ENCODE measurements around the gene UNC13B.
"Not testable (repeated sequence)": the region's sequence is repeated elsewhere in the genome, so short reads cannot be mapped to it uniquely, and the experiment has no call there.

The UNC13B gene

DNA sequence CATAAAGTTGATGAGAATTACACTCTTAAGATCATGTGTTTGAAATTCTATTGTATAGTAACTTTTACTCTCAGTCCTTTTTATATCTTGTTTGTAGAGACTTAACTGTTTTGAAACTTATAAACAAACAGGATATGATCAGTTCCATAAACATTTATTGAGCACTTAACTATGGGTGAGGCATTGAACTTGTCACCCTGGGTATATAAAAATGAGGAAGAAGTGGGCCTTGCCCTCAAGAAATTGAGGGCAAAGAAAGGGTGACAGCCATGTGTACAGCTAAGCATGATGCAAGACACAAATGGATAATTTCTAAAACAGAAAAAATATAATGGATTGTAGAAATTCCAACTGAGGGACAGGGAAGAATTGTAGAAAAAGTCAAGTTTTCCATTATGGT lies 15.7 kb downstream of the UNC13B start:
- Histone ChIP-seq H3K36me3 (ENCODE audit: low read depth) (no peaks in the 10 kb centered on the region), H3K9me3 (ENCODE audit: severe bottlenecking) (no peaks in the 10 kb centered on the region), H3K4me1 (ENCODE audit: insufficient read depth, poor library complexity, severe bottlenecking) (no peaks in the 10 kb centered on the region), H3K27me3 (ENCODE audit: insufficient read depth, poor library complexity, severe bottlenecking) (no peaks in the 10 kb centered on the region), H3K4me3 (ENCODE audit: severe bottlenecking) (no peak overlapping the region), H3K27ac (ENCODE audit: poor library complexity, severe bottlenecking) (no peak overlapping the region)
- TF ChIP-seq, protein P1, sequence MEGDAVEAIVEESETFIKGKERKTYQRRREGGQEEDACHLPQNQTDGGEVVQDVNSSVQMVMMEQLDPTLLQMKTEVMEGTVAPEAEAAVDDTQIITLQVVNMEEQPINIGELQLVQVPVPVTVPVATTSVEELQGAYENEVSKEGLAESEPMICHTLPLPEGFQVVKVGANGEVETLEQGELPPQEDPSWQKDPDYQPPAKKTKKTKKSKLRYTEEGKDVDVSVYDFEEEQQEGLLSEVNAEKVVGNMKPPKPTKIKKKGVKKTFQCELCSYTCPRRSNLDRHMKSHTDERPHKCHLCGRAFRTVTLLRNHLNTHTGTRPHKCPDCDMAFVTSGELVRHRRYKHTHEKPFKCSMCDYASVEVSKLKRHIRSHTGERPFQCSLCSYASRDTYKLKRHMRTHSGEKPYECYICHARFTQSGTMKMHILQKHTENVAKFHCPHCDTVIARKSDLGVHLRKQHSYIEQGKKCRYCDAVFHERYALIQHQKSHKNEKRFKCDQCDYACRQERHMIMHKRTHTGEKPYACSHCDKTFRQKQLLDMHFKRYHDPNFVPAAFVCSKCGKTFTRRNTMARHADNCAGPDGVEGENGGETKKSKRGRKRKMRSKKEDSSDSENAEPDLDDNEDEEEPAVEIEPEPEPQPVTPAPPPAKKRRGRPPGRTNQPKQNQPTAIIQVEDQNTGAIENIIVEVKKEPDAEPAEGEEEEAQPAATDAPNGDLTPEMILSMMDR (IDR thresholded peaks at IDR 0.05; ENCODE audit: poor library complexity, severe bottlenecking) = no peak
- no peak for DNase-seq (ENCODE audit: low spot score)
- ATAC-seq (ENCODE audit: low read depth) = no peak

DNA sequence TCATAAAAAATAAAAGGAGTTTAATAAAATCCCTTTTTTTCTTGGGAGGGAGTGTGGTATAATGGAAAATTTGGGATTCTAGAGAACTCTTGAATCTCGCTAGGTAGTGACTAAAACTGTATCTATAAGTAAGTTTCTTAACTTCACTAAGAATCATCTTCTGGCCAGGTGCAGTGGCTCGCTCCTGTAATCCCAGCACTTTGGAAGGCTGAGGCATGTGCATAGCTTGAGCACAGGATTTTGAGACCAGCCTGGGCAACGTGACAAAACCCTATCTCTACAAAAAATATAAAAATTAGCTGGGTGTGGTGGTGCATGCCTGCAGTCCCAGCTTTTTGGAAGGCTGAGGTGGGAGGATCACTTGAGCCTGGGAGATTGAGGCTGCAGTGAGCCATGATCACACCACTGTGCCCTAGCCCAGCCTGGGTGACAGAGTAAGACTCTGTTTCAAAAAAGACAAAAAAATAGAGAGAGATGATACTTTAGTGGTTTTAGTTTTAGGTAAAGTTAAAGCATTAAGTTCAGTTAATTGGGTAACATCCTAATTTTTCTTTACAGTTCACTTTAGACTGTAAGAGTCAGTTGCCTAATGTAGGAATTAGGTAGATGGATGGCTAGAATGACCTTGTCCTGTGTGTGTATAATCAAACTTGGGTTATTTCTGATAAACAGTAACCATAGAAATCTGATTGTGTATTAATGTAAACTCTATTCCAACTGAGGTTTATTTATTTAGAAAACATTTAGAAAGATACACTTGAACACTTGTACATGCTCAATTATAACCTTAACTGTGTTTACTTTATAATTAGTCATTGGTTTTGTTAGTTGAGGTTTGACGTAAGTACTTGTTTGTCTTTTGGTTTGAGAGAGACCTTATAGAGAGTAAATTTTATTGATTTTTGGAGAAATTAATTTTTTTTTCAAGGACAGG lies 17.8 kb downstream of the UNC13B start:
- Histone ChIP-seq H3K27me3 (ENCODE audit: insufficient read depth, poor library complexity, severe bottlenecking) (no peaks in the 10 kb centered on the region), H3K36me3 (ENCODE audit: low read depth) (no peaks in the 10 kb centered on the region), H3K27ac (ENCODE audit: poor library complexity, severe bottlenecking) (no peak overlapping the region), H3K4me3 (ENCODE audit: severe bottlenecking) (no peak overlapping the region), H3K4me1 (ENCODE audit: insufficient read depth, poor library complexity, severe bottlenecking) (no peaks in the 10 kb centered on the region), H3K9me3 (ENCODE audit: severe bottlenecking) (no peaks in the 10 kb centered on the region)
- peak; percentile 31; the same call in 2 of the 3 replicates for ATAC-seq (ENCODE audit: low read depth)
- TF ChIP-seq, protein P1 (IDR thresholded peaks at IDR 0.05; ENCODE audit: poor library complexity, severe bottlenecking) = no peak
- DNase-seq (ENCODE audit: low spot score) = no peak

DNA sequence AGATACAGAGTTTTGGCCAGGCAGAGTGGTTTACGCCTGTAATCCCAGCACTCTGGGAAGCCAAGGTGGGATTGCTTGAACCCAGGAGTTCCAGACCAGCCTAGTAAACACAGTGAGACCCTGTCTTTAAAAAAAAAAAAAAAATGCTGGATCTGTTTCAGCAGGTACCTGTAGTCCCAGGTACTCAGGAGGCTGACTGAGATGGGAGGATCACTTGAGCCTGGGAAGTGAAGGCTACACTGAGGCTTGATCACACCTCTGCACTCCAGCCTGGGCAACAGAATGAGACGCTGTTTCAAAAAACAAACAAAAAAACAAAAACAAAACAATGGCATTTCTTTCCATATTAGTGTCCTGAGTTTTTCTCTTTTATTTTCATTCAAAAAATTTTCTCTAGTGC lies 19.0 kb downstream of the UNC13B start:
- ATAC-seq (ENCODE audit: low read depth) = no peak
- H3K36me3 ChIP-seq (ENCODE audit: low read depth) = no peaks in the 10 kb centered on the region
- no peak overlapping the region for H3K27ac ChIP-seq (ENCODE audit: poor library complexity, severe bottlenecking)
- TF ChIP-seq, protein P1 (IDR thresholded peaks at IDR 0.05; ENCODE audit: poor library complexity, severe bottlenecking) = no peak
- H3K4me3 ChIP-seq (ENCODE audit: severe bottlenecking) = no peak overlapping the region
- no peaks in the 10 kb centered on the region for H3K27me3 ChIP-seq (ENCODE audit: insufficient read depth, poor library complexity, severe bottlenecking)
- H3K9me3 ChIP-seq (ENCODE audit: severe bottlenecking) = no peaks in the 10 kb centered on the region
- DNase-seq (ENCODE audit: low spot score) = no peak
- no peaks in the 10 kb centered on the region for H3K4me1 ChIP-seq (ENCODE audit: insufficient read depth, poor library complexity, severe bottlenecking)

DNA sequence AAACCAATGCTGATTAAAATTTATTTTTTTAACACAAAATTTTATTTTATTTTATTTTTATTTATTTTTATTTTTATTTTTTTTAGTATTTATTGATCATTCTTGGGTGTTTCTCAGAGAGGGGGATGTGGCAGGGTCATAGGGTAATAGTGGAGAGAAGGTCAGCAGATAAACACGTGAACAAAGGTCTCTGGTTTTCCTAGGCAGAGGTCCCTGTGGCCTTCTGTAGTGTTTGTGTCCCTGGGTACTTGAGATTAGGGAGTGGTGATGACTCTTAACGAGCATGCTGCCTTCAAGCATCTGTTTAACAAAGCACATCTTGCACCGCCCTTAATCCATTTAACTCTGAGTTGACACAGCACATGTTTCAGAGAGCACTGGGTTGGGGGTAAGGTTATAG lies 20.6 kb downstream of the UNC13B start:
- not testable (repeated sequence) for H3K27me3 ChIP-seq (ENCODE audit: insufficient read depth, poor library complexity, severe bottlenecking); H3K27ac ChIP-seq (ENCODE audit: poor library complexity, severe bottlenecking); H3K4me3 ChIP-seq (ENCODE audit: severe bottlenecking); DNase-seq (ENCODE audit: low spot score); H3K36me3 ChIP-seq (ENCODE audit: low read depth); H3K4me1 ChIP-seq (ENCODE audit: insufficient read depth, poor library complexity, severe bottlenecking); H3K9me3 ChIP-seq (ENCODE audit: severe bottlenecking); ATAC-seq (ENCODE audit: low read depth)

DNA sequence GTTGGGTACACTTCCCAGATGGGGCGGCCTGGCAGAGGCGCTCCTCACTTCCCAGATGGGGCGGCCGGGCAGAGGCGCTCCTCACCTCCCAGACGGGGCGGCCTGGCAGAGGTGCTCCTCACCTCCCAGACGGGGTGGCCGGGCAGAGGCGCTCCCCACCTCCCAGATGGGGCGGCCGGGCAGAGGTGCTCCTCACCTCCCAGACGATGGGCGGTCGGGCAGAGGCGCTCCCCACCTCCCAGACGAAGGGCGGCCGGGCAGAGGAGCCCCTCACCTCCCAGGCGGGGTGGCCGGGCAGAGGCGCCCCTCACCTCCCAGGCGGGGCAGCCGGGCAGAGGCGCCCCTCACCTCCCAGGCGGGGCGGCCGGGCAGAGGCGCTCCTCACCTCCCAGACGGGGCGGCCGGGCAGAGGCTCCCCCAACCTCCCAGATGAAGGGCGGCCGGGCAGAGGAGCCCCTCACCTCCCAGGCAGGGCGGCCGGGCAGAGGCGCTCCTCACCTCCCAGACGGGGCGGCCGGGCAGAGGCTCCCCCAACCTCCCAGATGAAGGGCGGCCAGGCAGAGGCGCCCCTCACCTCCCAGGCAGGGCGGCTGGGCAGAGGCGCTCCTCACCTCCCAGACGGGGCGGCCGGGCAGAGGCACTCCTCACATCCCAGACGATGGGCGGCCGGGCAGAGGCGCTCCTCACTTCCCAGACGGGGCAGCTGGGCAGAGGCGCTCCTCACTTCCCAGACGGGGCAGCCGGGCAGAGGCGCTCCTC lies 21.4 kb downstream of the UNC13B start:
- H3K27me3 ChIP-seq (ENCODE audit: insufficient read depth, poor library complexity, severe bottlenecking); H3K4me1 ChIP-seq (ENCODE audit: insufficient read depth, poor library complexity, severe bottlenecking); ATAC-seq (ENCODE audit: low read depth); H3K4me3 ChIP-seq (ENCODE audit: severe bottlenecking); H3K36me3 ChIP-seq (ENCODE audit: low read depth); H3K27ac ChIP-seq (ENCODE audit: poor library complexity, severe bottlenecking); DNase-seq (ENCODE audit: low spot score); H3K9me3 ChIP-seq (ENCODE audit: severe bottlenecking): not testable (repeated sequence)

DNA sequence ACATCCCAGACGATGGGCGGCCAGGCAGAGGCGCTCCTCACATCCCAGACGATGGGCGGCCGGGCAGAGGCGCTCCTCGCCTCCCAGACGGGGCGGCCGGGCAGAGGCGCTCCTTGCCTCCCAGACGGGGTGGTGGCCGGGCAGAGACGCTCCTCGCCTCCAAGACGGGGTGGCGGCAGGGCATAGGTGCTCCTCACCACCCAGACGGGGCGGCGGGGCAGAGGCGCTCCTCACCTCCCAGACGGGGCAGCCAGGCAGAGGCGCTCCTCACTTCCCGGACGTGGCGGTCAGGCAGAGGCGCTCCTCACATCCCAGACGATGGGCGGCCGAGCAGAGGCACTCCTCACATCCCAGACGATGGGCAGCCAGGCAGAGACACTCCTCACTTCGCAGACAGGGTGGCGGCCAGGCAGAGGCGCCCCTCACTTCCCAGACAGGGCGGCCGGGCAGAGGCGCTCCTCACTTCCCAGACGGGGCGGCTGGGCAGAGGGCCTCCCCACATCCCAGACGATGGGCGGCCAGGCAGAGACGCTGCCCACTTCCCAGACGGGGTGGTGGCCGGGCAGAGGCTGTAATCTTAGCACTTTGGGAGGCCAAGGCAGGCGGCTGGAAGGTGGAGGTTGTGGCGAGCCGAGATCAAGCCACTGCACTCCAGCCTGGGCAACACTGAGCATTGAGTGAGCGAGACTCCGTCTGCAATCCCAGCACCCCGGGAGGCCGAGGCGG lies 22.1 kb downstream of the UNC13B start:
- H3K36me3 ChIP-seq (ENCODE audit: low read depth); H3K9me3 ChIP-seq (ENCODE audit: severe bottlenecking): not testable (repeated sequence)

More for the DNA sequence above, 22.1 kb downstream of the UNC13B start:
- not testable (repeated sequence) for H3K4me1 ChIP-seq (ENCODE audit: insufficient read depth, poor library complexity, severe bottlenecking); DNase-seq (ENCODE audit: low spot score); H3K27ac ChIP-seq (ENCODE audit: poor library complexity, severe bottlenecking); ATAC-seq (ENCODE audit: low read depth); H3K27me3 ChIP-seq (ENCODE audit: insufficient read depth, poor library complexity, severe bottlenecking); H3K4me3 ChIP-seq (ENCODE audit: severe bottlenecking)
